ENCODE data around the gene GDI2. TPM values are rescaled to one million over a fixed set of nuclear protein-coding genes. Genes with fewer than 3 reads are reported as not detected.

GDI2 gene
- total RNA-seq, 1 experiment from 2014 or later = 383 TPM

DNA sequence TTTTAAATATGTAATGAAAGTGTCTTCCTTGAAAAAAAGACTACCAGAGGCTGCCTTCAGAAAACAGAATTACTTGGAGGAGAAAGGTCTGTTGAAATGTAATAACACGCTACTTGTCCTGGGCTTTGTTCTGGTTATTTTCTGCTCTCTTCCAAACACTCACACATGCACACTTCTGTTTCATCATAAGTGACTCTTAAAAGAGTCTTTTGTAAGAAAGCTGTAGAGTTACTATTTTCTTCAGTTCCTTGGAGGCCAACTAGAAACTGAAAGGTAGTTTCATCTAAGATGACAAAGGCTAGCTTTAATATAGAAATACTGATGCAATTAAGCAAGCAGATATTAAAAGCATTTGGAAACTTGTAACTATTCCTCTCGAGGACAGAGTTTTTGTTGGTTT lies 89.5 kb downstream of the GDI2 start:
- Histone ChIP-seq H3K4me1 (ENCODE audit: low read length) (no peaks in the 10 kb centered on the region), H3K4me3 (ENCODE audit: low read length) (no peak overlapping the region), H3K4me2 (ENCODE audit: low read depth, low read length, poor library complexity, severe bottlenecking) (no peak overlapping the region), H3K9me2 (replicated peaks; ENCODE audit: insufficient read depth, low read length) (no peaks in the 10 kb centered on the region), H3K27me3 (ENCODE audit: low read length) (no peaks in the 10 kb centered on the region), H4K20me1 (ENCODE audit: insufficient read depth, low read depth, low read length) (no peaks in the 10 kb centered on the region), H3K9me3 (ENCODE audit: low read length) (no peaks in the 10 kb centered on the region), H2AFZ (ENCODE audit: low read length) (no peak overlapping the region), H3K27ac (ENCODE audit: low read length) (no peak overlapping the region), H3K9ac (ENCODE audit: low read length) (no peak overlapping the region), H3K36me3 (ENCODE audit: insufficient read depth, low read length) (peaks cover 36% of the 10 kb centered on the region; the same call in 1 of the 2 replicates), H3K79me2 (ENCODE audit: low read length) (peaks cover 49% of the 10 kb centered on the region)
- DNase-seq = no peak

DNA sequence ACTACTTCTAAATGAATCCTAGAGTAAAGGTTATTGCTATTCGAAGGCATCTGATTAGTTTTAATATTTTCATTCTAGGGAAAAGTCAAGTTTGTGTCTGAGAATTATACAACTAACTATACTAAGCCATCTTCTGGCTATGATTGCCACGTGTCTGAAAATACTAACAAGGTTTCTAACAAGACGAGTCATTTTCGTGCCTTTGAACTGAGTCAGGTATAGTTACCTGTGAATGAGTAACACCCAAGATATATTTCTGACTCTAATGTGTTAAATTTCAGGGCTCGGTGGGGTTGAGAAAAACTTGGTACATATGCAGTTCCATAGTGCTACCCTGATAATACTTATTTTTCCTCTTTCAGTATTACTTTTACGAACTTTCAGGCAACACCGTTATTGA lies 93.1 kb downstream of the GDI2 start:
- peaks cover 73% of the 10 kb centered on the region for H3K79me2 ChIP-seq (ENCODE audit: low read length)
- no peak overlapping the region for H2AFZ ChIP-seq (ENCODE audit: low read length)
- no peaks in the 10 kb centered on the region for H3K27me3 ChIP-seq (ENCODE audit: low read length)
- peaks cover 14% of the 10 kb centered on the region for H3K4me1 ChIP-seq (ENCODE audit: low read length)
- no peak overlapping the region for H3K4me3 ChIP-seq (ENCODE audit: low read length)
- H3K36me3 ChIP-seq (ENCODE audit: insufficient read depth, low read length) = peaks cover 22% of the 10 kb centered on the region; the same call in 1 of the 2 replicates
- H4K20me1 ChIP-seq (ENCODE audit: insufficient read depth, low read depth, low read length) = no peaks in the 10 kb centered on the region
- no peaks in the 10 kb centered on the region for H3K9me3 ChIP-seq (ENCODE audit: low read length)
- no peaks in the 10 kb centered on the region for H3K9me2 ChIP-seq (replicated peaks; ENCODE audit: insufficient read depth, low read length)
- H3K27ac ChIP-seq (ENCODE audit: low read length) = no peak overlapping the region
- no peak for DNase-seq
- H3K4me2 ChIP-seq (ENCODE audit: low read depth, low read length, poor library complexity, severe bottlenecking) = no peak overlapping the region
- no peak overlapping the region for H3K9ac ChIP-seq (ENCODE audit: low read length)

DNA sequence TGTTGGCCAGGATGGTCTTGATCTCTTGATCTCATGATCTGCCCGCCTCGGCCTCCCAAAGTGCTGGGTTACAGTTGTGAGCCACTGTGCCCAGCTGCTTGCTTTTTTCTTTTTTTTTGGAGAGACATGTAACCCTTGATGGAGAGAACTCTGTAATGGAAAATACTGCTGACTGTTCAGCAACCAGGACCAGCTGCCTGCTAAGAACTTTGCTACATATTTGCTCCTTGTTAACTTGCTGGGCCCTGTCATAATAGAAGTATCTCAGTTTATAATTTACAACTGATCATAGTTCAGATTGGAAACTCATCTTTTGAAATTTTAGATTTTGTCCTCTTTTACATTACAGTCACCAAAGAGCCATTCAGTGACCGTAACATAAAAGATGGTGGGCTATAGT lies 93.7 kb downstream of the GDI2 start:
- no peak overlapping the region for H3K4me2 ChIP-seq (ENCODE audit: low read depth, low read length, poor library complexity, severe bottlenecking)

More for the DNA sequence above, 93.7 kb downstream of the GDI2 start:
- Histone ChIP-seq H3K27me3 (ENCODE audit: low read length) (no peaks in the 10 kb centered on the region), H2AFZ (ENCODE audit: low read length) (no peak overlapping the region), H3K4me3 (ENCODE audit: low read length) (no peak overlapping the region), H3K4me1 (ENCODE audit: low read length) (peaks cover 20% of the 10 kb centered on the region), H3K9me3 (ENCODE audit: low read length) (no peaks in the 10 kb centered on the region), H3K9ac (ENCODE audit: low read length) (no peak overlapping the region), H3K79me2 (ENCODE audit: low read length) (peaks cover 80% of the 10 kb centered on the region), H4K20me1 (ENCODE audit: insufficient read depth, low read depth, low read length) (no peaks in the 10 kb centered on the region), H3K36me3 (ENCODE audit: insufficient read depth, low read length) (peaks cover 22% of the 10 kb centered on the region; the same call in 1 of the 2 replicates), H3K9me2 (replicated peaks; ENCODE audit: insufficient read depth, low read length) (no peaks in the 10 kb centered on the region), H3K27ac (ENCODE audit: low read length) (no peak overlapping the region)
- DNase-seq = no peak

Other genes with a start within 250 kb of the GDI2 start
- gene ASB13, start 146.8 kb downstream of the GDI2 start, total RNA-seq (2014; rRNA removed; shearing (Covaris generic); ENCODE audit: low replicate concordance) = 12.2 and 26.0 TPM in 2 replicates
- 57.7 and 63.7 TPM in 2 replicates for gene TASOR2, start 128.6 kb downstream of the GDI2 start, total RNA-seq (2014; rRNA removed; shearing (Covaris generic); ENCODE audit: low replicate concordance)
- 12.8 and 29.5 TPM in 2 replicates for gene ANKRD16, start 76.5 kb upstream of the GDI2 start, total RNA-seq (2014; rRNA removed; shearing (Covaris generic); ENCODE audit: low replicate concordance)
- gene FBH1, start 76.8 kb upstream of the GDI2 start, total RNA-seq (2014; rRNA removed; shearing (Covaris generic); ENCODE audit: low replicate concordance) = 61.9 and 90.1 TPM in 2 replicates
- not detected in 2 replicates for gene IL15RA, start 164.1 kb upstream of the GDI2 start, total RNA-seq (2014; rRNA removed; shearing (Covaris generic); ENCODE audit: low replicate concordance)
- gene IL2RA, start 248.9 kb upstream of the GDI2 start, total RNA-seq (2014; rRNA removed; shearing (Covaris generic); ENCODE audit: low replicate concordance) = 1.6 TPM in 1 of 2 replicates, not detected in the other